Putamen (tissue), 1 donor: ENCODE results near the gene PIP4K2C.
"Not testable (repeated sequence)": the region's sequence is repeated elsewhere in the genome, so short reads cannot be mapped to it uniquely, and the experiment has no call there.

Experiments
- DNase-seq: peaks from one replicate; pipeline ENCODE4 v3.0.0-alpha.2; 2016; ENCODE audit warnings: low spot score

The PIP4K2C gene

GRCh38 chr12:57585156-57585555 is 5.8 kb upstream of the PIP4K2C start:
- no peak for DNase-seq

- DNase-seq: peak; percentile 59
Observed at GRCh38 chr12:57586128-57586527, 4.9 kb upstream of the PIP4K2C start.

- no peak for DNase-seq
Observed at GRCh38 chr12:57586832-57587429, 4.1 kb upstream of the PIP4K2C start.

- not testable (repeated sequence) for DNase-seq
Observed at GRCh38 chr12:57588951-57589610, 1.9 kb upstream of the PIP4K2C start.

GRCh38 chr12:57590479-57590863 is 521 bp upstream of the PIP4K2C start:
- no peak for DNase-seq

GRCh38 chr12:57591782-57592325 is 862 bp downstream of the PIP4K2C start:
- DNase-seq: no peak

GRCh38 chr12:57592551-57593165 is 1.7 kb downstream of the PIP4K2C start:
- peak; percentile 71 for DNase-seq

- DNase-seq: no peak
Observed at GRCh38 chr12:57593187-57593586, 2.2 kb downstream of the PIP4K2C start.

- no peak for DNase-seq
Observed at GRCh38 chr12:57600395-57600794, 9.4 kb downstream of the PIP4K2C start.

- DNase-seq: no peak
Observed at GRCh38 chr12:57602544-57602943, 11.6 kb downstream of the PIP4K2C start.

GRCh38 chr12:57603324-57603723 is 12.3 kb downstream of the PIP4K2C start:
- DNase-seq: no peak

GRCh38 chr12:57603815-57604453 is 12.9 kb downstream of the PIP4K2C start:
- peak; percentile 66 for DNase-seq

- DNase-seq: peak; percentile 76
Observed at GRCh38 chr12:57604454-57604991, 13.5 kb downstream of the PIP4K2C start, which contains the start of gene DTX3. Gene DTX3, plus strand, starts transcription at chr12:57604824. Its CDS starts 1,694 bp downstream, at chr12:57606518.

GRCh38 chr12:57604992-57605810 is 14.2 kb downstream of the PIP4K2C start:
- DNase-seq: no peak

- no peak for DNase-seq
Observed at GRCh38 chr12:57605811-57606311, 14.9 kb downstream of the PIP4K2C start.

GRCh38 chr12:57606399-57606798 is 15.4 kb downstream of the PIP4K2C start:
- no peak for DNase-seq

- no peak for DNase-seq
Observed at GRCh38 chr12:57606821-57607220, 15.8 kb downstream of the PIP4K2C start.

GRCh38 chr12:57607958-57608663 is 17.1 kb downstream of the PIP4K2C start:
- DNase-seq: no peak

GRCh38 chr12:57609101-57609780 is 18.2 kb downstream of the PIP4K2C start:
- DNase-seq: no peak
